ENCODE data around the gene AIPL1. TPM values are rescaled to one million over a fixed set of nuclear protein-coding genes. Genes with fewer than 3 reads are reported as not detected.

Gene AIPL1
- polyA plus RNA-seq, 1 donor (not counting 4 experiments of a cell fraction or from before 2014, with no cell fraction given): not detected

DNA sequence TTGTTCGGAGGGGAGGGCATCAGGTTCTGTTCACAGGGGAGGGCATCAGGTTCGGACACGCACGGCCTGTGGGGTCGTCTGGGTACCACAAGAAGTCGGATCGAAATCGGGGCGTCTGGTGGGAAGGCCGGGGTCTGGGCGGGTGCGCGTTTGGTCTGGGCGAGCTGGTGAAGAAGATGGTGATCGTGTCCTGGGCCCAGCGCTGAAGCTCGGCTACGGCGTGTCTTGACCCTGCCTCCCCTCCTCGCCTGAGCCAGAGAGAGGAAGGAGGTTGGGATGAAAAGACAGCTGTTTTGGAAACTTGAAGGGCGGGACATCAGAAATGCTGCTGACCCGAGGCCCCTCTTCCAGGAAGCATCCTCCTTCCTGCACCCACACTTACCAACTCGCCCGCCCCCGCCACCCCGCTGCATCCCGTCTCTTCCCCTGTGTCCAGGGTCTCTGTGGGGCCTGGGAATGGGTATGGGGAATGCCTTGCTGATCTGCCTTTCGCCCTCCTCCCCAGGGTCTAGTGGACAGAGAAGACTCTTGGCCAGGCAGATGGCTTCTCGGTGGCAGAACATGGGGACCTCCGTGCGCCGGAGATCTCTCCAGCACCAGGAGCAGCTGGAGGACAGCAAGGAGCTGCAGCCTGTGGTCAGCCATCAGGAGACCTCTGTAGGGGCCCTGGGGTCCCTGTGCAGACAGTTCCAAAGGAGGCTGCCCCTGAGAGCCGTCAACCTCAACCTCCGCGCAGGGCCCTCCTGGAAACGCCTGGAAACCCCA lies 9.8 kb upstream of the AIPL1 start:
- H4K20me1 ChIP-seq (ENCODE audit: control insufficient read depth, extremely low read depth, insufficient read depth, low read length): no peaks in the 10 kb centered on the region
- dilution Hi-C loops (cut with MboI; ENCODE audit: extremely low pct_ligation_motif_present, low sequenced_read_pairs): no loop called here
- TF ChIP-seq CTCF (optimal IDR thresholded peaks at IDR 0.05 in 1 of 3, IDR thresholded peaks at IDR 0.05 in 1 of 3, conservative IDR thresholded peaks at IDR 0.05 in 1 of 3; ENCODE audit: extremely low read depth in 1 of 3, insufficient read depth in 2 of 3, low read length in 3 of 3) (no peak), EZH2 (IDR thresholded peaks at IDR 0.05; ENCODE audit: low read length) (no peak)

DNA sequence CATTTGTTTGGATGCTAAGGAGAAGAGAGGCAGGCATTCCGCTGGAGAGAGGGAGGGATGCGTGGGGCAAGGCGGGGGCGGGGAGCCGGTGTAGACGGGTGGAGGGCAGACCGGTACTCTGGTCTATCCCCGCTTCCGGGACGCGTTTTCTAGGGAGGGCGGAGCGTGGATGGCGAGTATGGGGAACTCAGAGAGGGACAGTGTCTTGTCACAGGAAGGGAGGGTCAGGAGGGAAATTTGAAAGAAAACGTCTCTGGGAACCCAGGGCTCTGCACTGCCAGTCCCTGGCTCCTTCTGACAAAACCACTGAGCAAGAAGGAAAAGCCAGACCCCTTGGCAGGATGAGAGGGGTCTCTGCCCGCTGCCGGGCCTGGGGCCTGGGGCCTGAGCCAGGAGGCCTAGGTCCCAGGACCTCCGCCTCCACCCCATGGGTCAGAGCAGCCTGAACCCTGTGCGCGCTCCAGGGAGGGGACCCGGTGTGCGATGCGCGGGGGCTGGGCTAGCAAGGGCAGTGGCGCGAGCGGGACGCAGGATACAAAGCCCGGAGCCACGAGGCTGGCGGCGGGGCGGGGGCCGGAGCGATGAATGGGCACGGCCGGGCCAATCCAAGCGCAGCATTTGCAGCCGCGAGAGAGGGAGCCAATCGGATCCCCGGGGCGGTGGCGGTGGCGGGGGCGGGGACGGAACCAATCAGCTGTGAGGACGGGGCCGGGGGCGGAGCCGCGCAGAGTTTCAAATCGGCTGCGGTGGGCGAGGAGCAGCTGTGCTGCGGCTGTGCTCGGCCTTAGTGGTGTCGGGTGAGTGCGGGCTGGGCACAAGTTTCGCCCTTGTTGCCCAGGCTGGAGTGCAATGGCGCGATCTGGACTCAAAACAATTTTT lies 9.0 kb upstream of the AIPL1 start, which contains the start of gene PIMREG:
Gene PIMREG, plus strand, starts transcription at position 764 of the 879 bp plus-strand sequence. CDS start 656 bp downstream, outside the sequence.
- DNase-seq (ENCODE audit: low read depth, low spot score): peak; percentile 32
- peak within 1 kb of the TSS; percentile 54 to 80 (median 78) for H3K4me3 ChIP-seq (ENCODE audit: control insufficient read depth in 2 of 3, extremely low read depth in 1 of 3, insufficient read depth in 2 of 3, low read depth in 1 of 3, low read length in 3 of 3)
- dilution Hi-C loops (cut with MboI; ENCODE audit: extremely low pct_ligation_motif_present, low sequenced_read_pairs): no loop called here
- H3K27me3 ChIP-seq (ENCODE audit: control insufficient read depth, extremely low read depth, insufficient read depth, low read length): no peaks in the 10 kb centered on the region
- no peaks in the 10 kb centered on the region for H3K79me2 ChIP-seq (ENCODE audit: control insufficient read depth, insufficient read depth, low read length)
- peak within 1 kb of the TSS; percentile 73 for H3K27ac ChIP-seq (ENCODE audit: control insufficient read depth, insufficient read depth, low read length)
- no peaks in the 10 kb centered on the region for H3K9me1 ChIP-seq (ENCODE audit: control insufficient read depth, extremely low read depth, insufficient read depth, low read length)
- H3K4me2 ChIP-seq (ENCODE audit: control insufficient read depth, extremely low read depth, insufficient read depth, low read depth, low read length): peak within 1 kb of the TSS; percentile 97
- peak within 1 kb of the TSS; percentile 76 for H3K9ac ChIP-seq (ENCODE audit: control insufficient read depth, extremely low read depth, insufficient read depth, low read length)
- H3K4me1 ChIP-seq (ENCODE audit: control insufficient read depth, extremely low read depth, insufficient read depth, low read length): peaks cover 15% of the 10 kb centered on the region
- H3K9me3 ChIP-seq (ENCODE audit: control insufficient read depth, low read depth, low read length): no peaks in the 10 kb centered on the region
- H2AFZ ChIP-seq (ENCODE audit: control insufficient read depth, low read length): peak within 1 kb of the TSS; percentile 88
- H3K36me3 ChIP-seq (ENCODE audit: control insufficient read depth in 2 of 2, extremely low read depth in 1 of 2, insufficient read depth in 2 of 2, low read length in 2 of 2): peaks cover 0 to 6% of the 10 kb centered on the region in 2 experiments
- no peaks in the 10 kb centered on the region for H4K20me1 ChIP-seq (ENCODE audit: control insufficient read depth, extremely low read depth, insufficient read depth, low read length)
- no peak for TF ChIP-seq EZH2 (IDR thresholded peaks at IDR 0.05; ENCODE audit: low read length)
- TF ChIP-seq CTCF (optimal IDR thresholded peaks at IDR 0.05 in 1 of 3, IDR thresholded peaks at IDR 0.05 in 1 of 3, conservative IDR thresholded peaks at IDR 0.05 in 1 of 3; ENCODE audit: extremely low read depth in 1 of 3, insufficient read depth in 2 of 3, low read length in 3 of 3): no peak
- peak; percentile 65 for FAIRE-seq

More for the DNA sequence above, 9.8 kb upstream of the AIPL1 start:
- Histone ChIP-seq H3K79me2 (ENCODE audit: control insufficient read depth, insufficient read depth, low read length) (no peaks in the 10 kb centered on the region), H3K9ac (ENCODE audit: control insufficient read depth, extremely low read depth, insufficient read depth, low read length) (peak overlapping the region; percentile 63), H3K27me3 (ENCODE audit: control insufficient read depth, extremely low read depth, insufficient read depth, low read length) (no peaks in the 10 kb centered on the region), H3K9me3 (ENCODE audit: control insufficient read depth, low read depth, low read length) (no peaks in the 10 kb centered on the region), H3K4me1 (ENCODE audit: control insufficient read depth, extremely low read depth, insufficient read depth, low read length) (peaks cover 15% of the 10 kb centered on the region), H3K4me3 (ENCODE audit: control insufficient read depth in 2 of 3, extremely low read depth in 1 of 3, insufficient read depth in 2 of 3, low read depth in 1 of 3, low read length in 3 of 3) (peak overlapping the region; percentile 54 to 78 (median 75)), H2AFZ (ENCODE audit: control insufficient read depth, low read length) (peak overlapping the region; percentile 88), H3K4me2 (ENCODE audit: control insufficient read depth, extremely low read depth, insufficient read depth, low read depth, low read length) (peak overlapping the region; percentile 97), H3K36me3 (ENCODE audit: control insufficient read depth in 2 of 2, extremely low read depth in 1 of 2, insufficient read depth in 2 of 2, low read length in 2 of 2) (peaks cover 3 to 10% of the 10 kb centered on the region in 2 experiments), H3K27ac (ENCODE audit: control insufficient read depth, insufficient read depth, low read length) (no peak overlapping the region), H3K9me1 (ENCODE audit: control insufficient read depth, extremely low read depth, insufficient read depth, low read length) (no peaks in the 10 kb centered on the region)
- no peak for DNase-seq (ENCODE audit: low read depth, low spot score)
- FAIRE-seq: no peak
